CD4-positive, alpha-beta T cell (primary cell): ENCODE measurements around the gene GPR158. TPM values are rescaled to one million over a fixed set of nuclear protein-coding genes. Genes with fewer than 3 reads are reported as not detected.

Experiments
- ATAC-seq: fragments of 200-7000 bp; cut with Tn5 transposase; one replicate; pipeline ENCODE4 v1.10.0; 2022; ENCODE audit warnings: mild to moderate bottlenecking; ENCODE audit not compliant: poor library complexity
- CTCF ChIA-PET: fragments of 350-600 bp; sonication (Branson Sonifier 250); formaldehyde crosslinking; loops from one replicate; lab custom pipeline; 2021; ENCODE audit warnings: antibody characterized with exemption, inconsistent platforms; lab: Charles Lee
- POLR2A ChIA-PET: fragments of 350-600 bp; sonication (Branson Sonifier 250); formaldehyde crosslinking; loops from one replicate; lab custom pipeline; 2021; ENCODE audit warnings: antibody characterized with exemption, inconsistent platforms; lab: Charles Lee
- DNase-seq, 14 experiments: peaks; one replicate each; pipeline ENCODE4 v3.0.0-alpha.2; 2013 to 2020; ENCODE audit warnings: mixed read lengths in 2 of 14
- H3K27ac ChIP-seq, 2 donors: one replicate each; pipeline versions ENCODE4 v1.5.1 to v1.7.0; 2013; ENCODE audit warnings: low read length in 2 of 2, low read depth in 1 of 2, mild to moderate bottlenecking in 1 of 2
- H3K27me3 ChIP-seq, 2 experiments: 1 replicate in 1 of 2; 2 replicates in 1 of 2; pipeline versions ENCODE4 v1.6.1 to v1.7.0; 2013; ENCODE audit warnings: low read length in 2 of 2, control low read depth in 1 of 2, mild to moderate bottlenecking in 1 of 2, moderate library complexity in 1 of 2; ENCODE audit not compliant: insufficient read depth in 2 of 2, control insufficient read depth in 1 of 2
- H3K36me3 ChIP-seq: one replicate; pipeline ENCODE4 v1.6.1; 2013; ENCODE audit warnings: low read length, control low read depth; ENCODE audit not compliant: insufficient read depth
- H3K4me1 ChIP-seq: one replicate; pipeline ENCODE4 v1.6.1; 2013; ENCODE audit warnings: low read length, control low read depth; ENCODE audit not compliant: insufficient read depth
- H3K4me3 ChIP-seq: one replicate; pipeline ENCODE4 v1.5.1; 2013; ENCODE audit warnings: mild to moderate bottlenecking, low read length, moderate library complexity
- H3K9me3 ChIP-seq, 2 experiments: 1 replicate in 1 of 2; 2 replicates in 1 of 2; pipeline versions ENCODE4 v1.6.1 to v1.7.0; 2013; ENCODE audit warnings: low read length in 2 of 2, mild to moderate bottlenecking in 2 of 2, control low read depth in 1 of 2, moderate library complexity in 1 of 2; ENCODE audit not compliant: control insufficient read depth in 1 of 2, insufficient read depth in 1 of 2
- H3K27ac Mint-ChIP-seq: one replicate; pipeline ENCODE4 v1.8.0; 2020; ENCODE audit warnings: mixed read lengths
- H3K27me3 Mint-ChIP-seq: one replicate; pipeline ENCODE4 v1.8.0; 2021; ENCODE audit warnings: mixed read lengths
- H3K36me3 Mint-ChIP-seq: one replicate; pipeline ENCODE4 v1.8.0; 2021; ENCODE audit warnings: low read depth, mixed read lengths
- H3K4me1 Mint-ChIP-seq: one replicate; pipeline ENCODE4 v1.8.0; 2021; ENCODE audit warnings: low read depth, mixed read lengths
- H3K4me3 Mint-ChIP-seq: one replicate; pipeline ENCODE4 v1.8.0; 2020; ENCODE audit warnings: mild to moderate bottlenecking, mixed read lengths
- H3K9me3 Mint-ChIP-seq: one replicate; pipeline ENCODE4 v1.8.0; 2020; ENCODE audit warnings: mixed read lengths
- CTCF ChIP-seq: fragments of 200-600 bp; IDR thresholded peaks from one replicate; pipeline ENCODE4 v1.8.0; 2022; ENCODE audit warnings: antibody characterized with exemption, mild to moderate bottlenecking
- intact Hi-C, 2 experiments: fragments of 100-400 bp; cut with DNase I in 1 of 2; cut with micrococcal nuclease in 1 of 2; formaldehyde crosslinking; loops; one replicate each; pipeline versions ENCODE4 v1.15.1 to v1.9.0; 2023 to 2025; cut with DNase I, micrococcal nuclease
- total RNA-seq, 174 experiments: library from RNA in 2 of 174; stranded (reverse) in 2 of 174; gene quantifications; one replicate each; pipeline ENCODE4 v1.2.3 and lab custom pipeline; 2021 to 2026

GPR158 gene
- total RNA-seq, 2 experiments from 2014 or later: not detected

GRCh38 chr10:25497246-25497645, 322.4 kb downstream of the GPR158 start:
- Mint-ChIP-seq H3K27me3 (no peaks in the 10 kb centered on the region), H3K27ac (no peak overlapping the region), H3K4me3 (no peak overlapping the region), H3K4me1 (no peaks in the 10 kb centered on the region), H3K36me3 (no peaks in the 10 kb centered on the region), H3K9me3 (no peaks in the 10 kb centered on the region)
- Histone ChIP-seq H3K27me3 (no peaks in the 10 kb centered on the region), H3K9me3 (no peaks in the 10 kb centered on the region), H3K27ac (no peak overlapping the region), H3K36me3 (no peaks in the 10 kb centered on the region), H3K4me3 (no peak overlapping the region), H3K4me1 (no peaks in the 10 kb centered on the region)
- TF ChIP-seq CTCF: no peak
- intact Hi-C loops: no loop called here
- ChIA-PET CTCF (no interaction called here), POLR2A (no interaction called here)
- ATAC-seq (no peak), DNase-seq (no peak)

- Histone ChIP-seq H3K9me3 (no peaks in the 10 kb centered on the region), H3K4me3 (no peak overlapping the region), H3K27me3 (no peaks in the 10 kb centered on the region), H3K4me1 (no peaks in the 10 kb centered on the region), H3K36me3 (no peaks in the 10 kb centered on the region), H3K27ac (no peak overlapping the region)
- ChIA-PET POLR2A (no interaction called here), CTCF (no interaction called here)
- Mint-ChIP-seq H3K9me3 (no peaks in the 10 kb centered on the region), H3K4me3 (no peak overlapping the region), H3K27ac (no peak overlapping the region), H3K27me3 (no peaks in the 10 kb centered on the region), H3K4me1 (no peaks in the 10 kb centered on the region), H3K36me3 (no peaks in the 10 kb centered on the region)
- intact Hi-C loops: no loop called here
- ATAC-seq: no peak
- no peak for TF ChIP-seq CTCF
- DNase-seq: no peak
These were observed 323.8 kb downstream of the GPR158 start for GRCh38 chr10:25498645-25499044.

- H3K4me3 ChIP-seq: no peak overlapping the region
- H3K36me3 ChIP-seq: no peaks in the 10 kb centered on the region
- H3K27ac Mint-ChIP-seq: no peak overlapping the region
- no peak for TF ChIP-seq CTCF
- intact Hi-C loops: no loop called here
- no peaks in the 10 kb centered on the region for H3K4me1 ChIP-seq
- ChIA-PET CTCF (no interaction called here), POLR2A (no interaction called here)
- no peaks in the 10 kb centered on the region for H3K36me3 Mint-ChIP-seq
- no peaks in the 10 kb centered on the region for H3K27me3 ChIP-seq
- H3K4me1 Mint-ChIP-seq: no peaks in the 10 kb centered on the region
- H3K4me3 Mint-ChIP-seq: no peak overlapping the region
- no peaks in the 10 kb centered on the region for H3K27me3 Mint-ChIP-seq
- ATAC-seq: no peak
- no peaks in the 10 kb centered on the region for H3K9me3 Mint-ChIP-seq
- no peaks in the 10 kb centered on the region for H3K9me3 ChIP-seq
- no peak overlapping the region for H3K27ac ChIP-seq
- no peak for DNase-seq
These were observed 327.1 kb downstream of the GPR158 start for GRCh38 chr10:25501912-25502311.
